ENCODE results near the gene ALKBH8.
A peak's percentile ranks its signal among the peaks of the same experiment; 100 is the strongest.

The ALKBH8 gene

DNA sequence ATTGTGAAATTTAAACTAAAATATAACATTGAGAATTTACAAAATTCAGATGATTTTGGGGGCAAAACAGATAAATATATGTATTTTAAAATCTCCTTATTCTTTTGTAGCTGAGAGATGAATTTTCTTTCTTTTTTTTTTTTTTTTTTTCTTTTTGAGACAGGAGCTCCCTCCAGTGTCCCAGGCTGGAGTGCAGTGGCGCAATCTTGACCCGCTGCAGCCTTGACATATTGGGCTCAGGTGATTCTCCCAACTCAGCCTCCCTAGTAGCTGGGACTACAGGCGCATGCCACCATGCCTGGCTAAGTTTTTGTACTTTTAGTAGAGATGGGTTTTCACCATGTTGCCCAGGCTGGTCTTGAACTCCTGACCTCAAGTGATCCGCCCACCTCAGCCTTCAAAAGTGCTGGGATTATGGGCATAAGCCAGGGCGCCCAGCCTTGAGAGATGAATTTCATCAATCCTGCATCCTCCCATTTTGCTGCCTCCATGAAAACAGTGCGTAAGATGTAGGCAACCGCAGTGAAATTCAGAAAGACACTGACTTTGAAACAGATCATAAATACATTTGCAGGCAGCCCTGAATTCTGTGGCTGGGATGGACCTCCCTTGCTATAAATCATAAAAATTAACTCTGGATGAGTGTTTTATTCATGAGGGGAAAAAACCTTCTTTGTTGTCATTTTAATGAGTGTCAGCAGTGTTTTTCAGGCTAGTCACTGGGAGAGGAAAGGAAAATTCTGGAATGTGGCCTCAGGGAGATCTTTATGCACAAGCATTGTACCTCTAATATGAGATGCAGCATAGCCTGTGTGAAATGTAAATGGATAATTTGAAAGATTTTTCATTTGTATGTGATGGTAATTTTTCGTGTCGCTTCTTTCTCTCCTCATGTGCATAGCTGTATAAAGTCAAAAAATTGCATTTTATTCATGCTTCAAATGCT, 39.8 kb upstream of the ALKBH8 start:
- Histone ChIP-seq H3K4me1 (ENCODE audit: insufficient read depth, low read length, severe bottlenecking) (no peaks in the 10 kb centered on the region), H3K9me3 (ENCODE audit: low read length) (no peaks in the 10 kb centered on the region), H3K27me3 (ENCODE audit: insufficient read depth, low read length) (no peaks in the 10 kb centered on the region)

GRCh38 chr11:107598225-107599139, 32.9 kb upstream of the ALKBH8 start:
- Histone ChIP-seq H3K9ac (ENCODE audit: low read length) (no peak overlapping the region), H3K27ac (ENCODE audit: low read depth, low read length, poor library complexity, severe bottlenecking) (no peak overlapping the region), H2AFZ (ENCODE audit: low read length) (no peak overlapping the region), H3F3A (ENCODE audit: insufficient read depth, low read length) (no peaks in the 10 kb centered on the region), H3K9me2 (ENCODE audit: low read depth, low read length) (no peaks in the 10 kb centered on the region), H3K36me3 (ENCODE audit: insufficient read depth, low read length) (no peaks in the 10 kb centered on the region), H3K4me3 (ENCODE audit: low read depth, low read length, poor library complexity, severe bottlenecking) (no peak overlapping the region), H3K4me2 (ENCODE audit: low read length) (no peak overlapping the region), H3K9me3 (ENCODE audit: low read length) (no peaks in the 10 kb centered on the region), H4K20me1 (ENCODE audit: insufficient read depth, low read length) (no peaks in the 10 kb centered on the region), H3K27me3 (ENCODE audit: insufficient read depth, low read length) (no peaks in the 10 kb centered on the region), H3K4me1 (ENCODE audit: insufficient read depth, low read length, severe bottlenecking) (no peaks in the 10 kb centered on the region), H3K79me2 (ENCODE audit: insufficient read depth, low read length) (no peaks in the 10 kb centered on the region)
- TF ChIP-seq, protein P1, sequence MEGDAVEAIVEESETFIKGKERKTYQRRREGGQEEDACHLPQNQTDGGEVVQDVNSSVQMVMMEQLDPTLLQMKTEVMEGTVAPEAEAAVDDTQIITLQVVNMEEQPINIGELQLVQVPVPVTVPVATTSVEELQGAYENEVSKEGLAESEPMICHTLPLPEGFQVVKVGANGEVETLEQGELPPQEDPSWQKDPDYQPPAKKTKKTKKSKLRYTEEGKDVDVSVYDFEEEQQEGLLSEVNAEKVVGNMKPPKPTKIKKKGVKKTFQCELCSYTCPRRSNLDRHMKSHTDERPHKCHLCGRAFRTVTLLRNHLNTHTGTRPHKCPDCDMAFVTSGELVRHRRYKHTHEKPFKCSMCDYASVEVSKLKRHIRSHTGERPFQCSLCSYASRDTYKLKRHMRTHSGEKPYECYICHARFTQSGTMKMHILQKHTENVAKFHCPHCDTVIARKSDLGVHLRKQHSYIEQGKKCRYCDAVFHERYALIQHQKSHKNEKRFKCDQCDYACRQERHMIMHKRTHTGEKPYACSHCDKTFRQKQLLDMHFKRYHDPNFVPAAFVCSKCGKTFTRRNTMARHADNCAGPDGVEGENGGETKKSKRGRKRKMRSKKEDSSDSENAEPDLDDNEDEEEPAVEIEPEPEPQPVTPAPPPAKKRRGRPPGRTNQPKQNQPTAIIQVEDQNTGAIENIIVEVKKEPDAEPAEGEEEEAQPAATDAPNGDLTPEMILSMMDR (IDR thresholded peaks at IDR 0.05; ENCODE audit: low read length), result peak; percentile 65
- TF ChIP-seq EZH2 (IDR thresholded peaks at IDR 0.05; ENCODE audit: borderline replicate concordance, low read length), result no peak

More for the DNA sequence above, 39.8 kb upstream of the ALKBH8 start:
- Histone ChIP-seq H4K20me1 (ENCODE audit: insufficient read depth, low read length) (no peaks in the 10 kb centered on the region), H3K36me3 (ENCODE audit: insufficient read depth, low read length) (no peaks in the 10 kb centered on the region), H2AFZ (ENCODE audit: low read length) (no peak overlapping the region), H3K4me2 (ENCODE audit: low read length) (no peak overlapping the region), H3F3A (ENCODE audit: insufficient read depth, low read length) (no peaks in the 10 kb centered on the region), H3K9me2 (ENCODE audit: low read depth, low read length) (no peaks in the 10 kb centered on the region), H3K27ac (ENCODE audit: low read depth, low read length, poor library complexity, severe bottlenecking) (no peak overlapping the region), H3K79me2 (ENCODE audit: insufficient read depth, low read length) (no peaks in the 10 kb centered on the region), H3K4me3 (ENCODE audit: low read depth, low read length, poor library complexity, severe bottlenecking) (no peak overlapping the region), H3K9ac (ENCODE audit: low read length) (no peak overlapping the region)
- no peak for TF ChIP-seq EZH2 (IDR thresholded peaks at IDR 0.05; ENCODE audit: borderline replicate concordance, low read length)
- TF ChIP-seq, protein P1 (IDR thresholded peaks at IDR 0.05; ENCODE audit: low read length), result no peak

DNA sequence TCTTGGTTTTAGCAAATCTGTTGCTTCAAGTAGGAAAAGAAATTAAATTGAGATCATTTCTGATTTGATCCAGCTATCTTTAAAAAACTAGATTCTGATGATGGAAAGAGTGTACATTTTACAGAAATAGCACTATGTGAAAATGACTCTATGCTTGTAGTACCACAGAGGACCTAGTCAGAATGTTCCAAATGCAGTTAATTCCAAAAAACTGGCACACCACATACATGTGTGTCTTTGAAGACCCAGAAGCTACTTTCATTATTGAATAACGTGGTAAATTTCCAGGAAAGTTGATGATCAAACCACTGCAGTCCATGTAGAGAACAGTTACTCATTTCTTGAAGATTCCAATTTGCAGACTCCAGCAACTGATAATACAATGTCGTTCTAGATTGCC, 29.2 kb upstream of the ALKBH8 start:
- Histone ChIP-seq H3K4me1 (ENCODE audit: insufficient read depth, low read length, severe bottlenecking) (no peaks in the 10 kb centered on the region), H2AFZ (ENCODE audit: low read length) (no peak overlapping the region), H3K36me3 (ENCODE audit: insufficient read depth, low read length) (no peaks in the 10 kb centered on the region), H3K9me2 (ENCODE audit: low read depth, low read length) (no peaks in the 10 kb centered on the region), H3K27me3 (ENCODE audit: insufficient read depth, low read length) (no peaks in the 10 kb centered on the region), H3K27ac (ENCODE audit: low read depth, low read length, poor library complexity, severe bottlenecking) (no peak overlapping the region), H3K79me2 (ENCODE audit: insufficient read depth, low read length) (no peaks in the 10 kb centered on the region), H3K9ac (ENCODE audit: low read length) (no peak overlapping the region), H3F3A (ENCODE audit: insufficient read depth, low read length) (no peaks in the 10 kb centered on the region), H3K9me3 (ENCODE audit: low read length) (no peaks in the 10 kb centered on the region), H3K4me3 (ENCODE audit: low read depth, low read length, poor library complexity, severe bottlenecking) (no peak overlapping the region), H4K20me1 (ENCODE audit: insufficient read depth, low read length) (no peaks in the 10 kb centered on the region), H3K4me2 (ENCODE audit: low read length) (no peak overlapping the region)
- TF ChIP-seq EZH2 (IDR thresholded peaks at IDR 0.05; ENCODE audit: borderline replicate concordance, low read length), result no peak
- TF ChIP-seq, protein P1 (IDR thresholded peaks at IDR 0.05; ENCODE audit: low read length), result no peak
